Stomach smooth muscle (tissue), 2 donors: Measurements from ENCODE around the gene RHBDL1.

Experiments used
- H3K27ac ChIP-seq: one replicate; pipeline ENCODE4 v1.7.0; 2013; ENCODE audit warnings: mild to moderate bottlenecking, low read length, inconsistent platforms
- H3K27me3 ChIP-seq, 2 donors: one replicate each; pipeline ENCODE4 v1.7.0; 2013; ENCODE audit warnings: low read length in 2 of 2; ENCODE audit not compliant: insufficient read depth in 2 of 2, control insufficient read depth in 1 of 2
- H3K36me3 ChIP-seq, 2 donors: one replicate each; pipeline ENCODE4 v1.7.0; 2013; ENCODE audit warnings: low read length in 2 of 2; ENCODE audit not compliant: control insufficient read depth in 2 of 2, insufficient read depth in 2 of 2
- H3K4me1 ChIP-seq: one replicate; pipeline ENCODE4 v1.7.0; 2013; ENCODE audit warnings: low read length; ENCODE audit not compliant: control insufficient read depth, insufficient read depth
- H3K4me3 ChIP-seq, 2 donors: one replicate each; pipeline ENCODE4 v1.7.0; 2013; ENCODE audit warnings: low read length in 2 of 2
- H3K9ac ChIP-seq, 2 donors: one replicate each; pipeline ENCODE4 v1.7.0; 2013; ENCODE audit warnings: low read length in 2 of 2, mild to moderate bottlenecking in 1 of 2
- H3K9me3 ChIP-seq, 2 donors: one replicate each; pipeline ENCODE4 v1.7.0; 2013; ENCODE audit warnings: low read length in 2 of 2; ENCODE audit not compliant: control insufficient read depth in 2 of 2
- donor health status: healthy.
- donor health status: Pancreatic carcinoma.

The RHBDL1 gene

GRCh38 chr16:670485-671352, 4.8 kb upstream of the RHBDL1 start:
- Histone ChIP-seq H3K27ac (no peak overlapping the region), H3K36me3 (peaks cover 13 to 20% of the 10 kb centered on the region in 2 donors), H3K9me3 (no peaks in the 10 kb centered on the region), H3K27me3 (peaks cover 0 to 4% of the 10 kb centered on the region in 2 donors), H3K9ac (no peak overlapping the region), H3K4me1 (peaks cover 30% of the 10 kb centered on the region), H3K4me3 (no peak overlapping the region)

GRCh38 chr16:671353-672131, 3.9 kb upstream of the RHBDL1 start:
- no peak overlapping the region for H3K27ac ChIP-seq
- peaks cover 0 to 4% of the 10 kb centered on the region in 2 donors for H3K27me3 ChIP-seq
- no peaks in the 10 kb centered on the region for H3K9me3 ChIP-seq
- H3K4me1 ChIP-seq, result peaks cover 37% of the 10 kb centered on the region
- no peak overlapping the region for H3K4me3 ChIP-seq
- H3K36me3 ChIP-seq, result peaks cover 13 to 20% of the 10 kb centered on the region in 2 donors
- H3K9ac ChIP-seq, result no peak overlapping the region

GRCh38 chr16:672371-672770, 3.1 kb upstream of the RHBDL1 start:
- H3K27ac ChIP-seq, result no peak overlapping the region
- H3K9me3 ChIP-seq, result no peaks in the 10 kb centered on the region
- peaks cover 13 to 20% of the 10 kb centered on the region in 2 donors for H3K36me3 ChIP-seq
- no peak overlapping the region for H3K4me3 ChIP-seq
- H3K9ac ChIP-seq, result no peak overlapping the region
- peaks cover 0 to 4% of the 10 kb centered on the region in 2 donors for H3K27me3 ChIP-seq
- H3K4me1 ChIP-seq, result peaks cover 32% of the 10 kb centered on the region

- Histone ChIP-seq H3K27me3 (peaks cover 0 to 4% of the 10 kb centered on the region in 2 donors), H3K27ac (no peak overlapping the region), H3K9me3 (no peaks in the 10 kb centered on the region), H3K9ac (no peak overlapping the region), H3K4me3 (no peak overlapping the region), H3K4me1 (peaks cover 27% of the 10 kb centered on the region), H3K36me3 (peaks cover 13 to 20% of the 10 kb centered on the region in 2 donors)
Observed at GRCh38 chr16:672851-673250, 2.6 kb upstream of the RHBDL1 start.

GRCh38 chr16:673399-673991, 2.0 kb upstream of the RHBDL1 start:
- Histone ChIP-seq H3K36me3 (peaks cover 13 to 20% of the 10 kb centered on the region in 2 donors), H3K9me3 (no peaks in the 10 kb centered on the region), H3K4me3 (no peak overlapping the region), H3K9ac (no peak overlapping the region), H3K4me1 (peaks cover 27% of the 10 kb centered on the region), H3K27ac (no peak overlapping the region), H3K27me3 (peaks cover 0 to 4% of the 10 kb centered on the region in 2 donors)

- H3K9ac ChIP-seq, result no peak overlapping the region
- no peak overlapping the region for H3K27ac ChIP-seq
- H3K9me3 ChIP-seq, result no peaks in the 10 kb centered on the region
- H3K4me3 ChIP-seq, result no peak overlapping the region
- H3K4me1 ChIP-seq, result peaks cover 22% of the 10 kb centered on the region
- H3K27me3 ChIP-seq, result peaks cover 0 to 4% of the 10 kb centered on the region in 2 donors
- peaks cover 13 to 20% of the 10 kb centered on the region in 2 donors for H3K36me3 ChIP-seq
Observed at GRCh38 chr16:674214-674881, 1.1 kb upstream of the RHBDL1 start.

GRCh38 chr16:675884-676564, 553 bp downstream of the RHBDL1 start:
- peaks cover 9 to 12% of the 10 kb centered on the region in 2 donors for H3K36me3 ChIP-seq
- peak overlapping the region in 1 of 2 donors; percentile 68 for H3K4me3 ChIP-seq
- H3K27me3 ChIP-seq, result peaks cover 0 to 4% of the 10 kb centered on the region in 2 donors
- no peaks in the 10 kb centered on the region for H3K9me3 ChIP-seq
- H3K4me1 ChIP-seq, result peaks cover 27% of the 10 kb centered on the region
- H3K27ac ChIP-seq, result no peak overlapping the region
- no peak overlapping the region for H3K9ac ChIP-seq

- Histone ChIP-seq H3K36me3 (peaks cover 9 to 10% of the 10 kb centered on the region in 2 donors), H3K27ac (no peak overlapping the region), H3K9me3 (no peaks in the 10 kb centered on the region), H3K4me3 (no peak overlapping the region), H3K9ac (no peak overlapping the region), H3K4me1 (peaks cover 32% of the 10 kb centered on the region), H3K27me3 (peaks cover 0 to 4% of the 10 kb centered on the region in 2 donors)
Observed at GRCh38 chr16:676565-676902, 1.1 kb downstream of the RHBDL1 start.

GRCh38 chr16:676913-677312, 1.4 kb downstream of the RHBDL1 start:
- peaks cover 0 to 4% of the 10 kb centered on the region in 2 donors for H3K27me3 ChIP-seq
- no peaks in the 10 kb centered on the region for H3K9me3 ChIP-seq
- H3K27ac ChIP-seq, result no peak overlapping the region
- peaks cover 36% of the 10 kb centered on the region for H3K4me1 ChIP-seq
- H3K9ac ChIP-seq, result no peak overlapping the region
- no peak overlapping the region for H3K4me3 ChIP-seq
- H3K36me3 ChIP-seq, result peaks cover 11 to 13% of the 10 kb centered on the region in 2 donors
